ENCODE results near the gene MACROD1. TPM values are rescaled to one million over a fixed set of nuclear protein-coding genes. Genes with fewer than 3 reads are reported as not detected.

MACROD1 gene
- total RNA-seq, 8 experiments from 2014 or later: 10.2 to 47.7 (median 16.6) TPM

GRCh38 chr11:64122411-64123410, 43.2 kb downstream of the MACROD1 start:
- peak in 5 of 8 experiments; percentile 20 to 39 (median 34) for ATAC-seq (replicated peaks in 6 of 8)
- in situ Hi-C loops (cut with MboI; ENCODE audit: low pct_unique_long_range_greater_than_20kb in 2 of 9, low sequenced_read_pairs in 9 of 9, unreplicated experiment in 9 of 9): no loop called here
- peak overlapping the region; percentile 42 to 43 for H3K27ac ChIP-seq
- H3K4me1 ChIP-seq (replicated peaks in 1 of 2): peaks cover 50 to 65% of the 10 kb centered on the region in 2 donors
- WGBS, 10 experiments: 40 to 100% (median 95%) methylated on average over 1 to 17 of the region's 28 CpGs; no CpG with 5 or more reads in 4 of the 10 experiments
- no peak overlapping the region for H3K4me3 ChIP-seq

- Histone ChIP-seq H3K4me3 (no peak overlapping the region), H3K27ac (peak overlapping the region; percentile 42 to 43), H3K4me1 (replicated peaks in 1 of 2) (peaks cover 50 to 57% of the 10 kb centered on the region in 2 donors)
- in situ Hi-C loops (cut with MboI; ENCODE audit: low pct_unique_long_range_greater_than_20kb in 2 of 9, low sequenced_read_pairs in 9 of 9, unreplicated experiment in 9 of 9): no loop called here
- 0 to 100% (median 41%) methylated on average over 1 to 6 of the region's 19 CpGs for WGBS, 10 experiments
- peak; percentile 13 to 71 (median 56) for ATAC-seq (replicated peaks in 6 of 8)
These were observed 44.1 kb downstream of the MACROD1 start for GRCh38 chr11:64121663-64122410.

GRCh38 chr11:64120951-64121569, 44.9 kb downstream of the MACROD1 start:
- 33 to 67% (median 51%) methylated on average over 1 to 4 of the region's 13 CpGs; no CpG with 5 or more reads in 6 of the 10 experiments for WGBS, 10 experiments
- peaks cover 48 to 50% of the 10 kb centered on the region in 2 donors for H3K4me1 ChIP-seq (replicated peaks in 1 of 2)
- in situ Hi-C loops (cut with MboI; ENCODE audit: low pct_unique_long_range_greater_than_20kb in 2 of 9, low sequenced_read_pairs in 9 of 9, unreplicated experiment in 9 of 9): no loop called here
- H3K27ac ChIP-seq: peak overlapping the region in 1 of 2 donors; percentile 29
- H3K4me3 ChIP-seq: no peak overlapping the region
- peak; percentile 73 to 83 (median 78) for ATAC-seq (replicated peaks in 6 of 8)

- H3K27ac ChIP-seq: peak overlapping the region in 1 of 2 donors; percentile 78
- in situ Hi-C loops (cut with MboI; ENCODE audit: low pct_unique_long_range_greater_than_20kb in 2 of 9, low sequenced_read_pairs in 9 of 9, unreplicated experiment in 9 of 9): no loop called here
- H3K4me1 ChIP-seq (replicated peaks in 1 of 2): peaks cover 54% of the 10 kb centered on the region in 2 donors
- ATAC-seq (replicated peaks in 6 of 8): peak in 5 of 8 experiments; percentile 42 to 62 (median 60)
- 46 to 100% (median 86%) methylated on average over 1 to 12 of the region's 18 CpGs for WGBS, 10 experiments
- H3K4me3 ChIP-seq: no peak overlapping the region
These were observed 46.2 kb downstream of the MACROD1 start for GRCh38 chr11:64119700-64120099.

GRCh38 chr11:64118876-64119665, 46.8 kb downstream of the MACROD1 start:
- in situ Hi-C loops (cut with MboI; ENCODE audit: low pct_unique_long_range_greater_than_20kb in 2 of 9, low sequenced_read_pairs in 9 of 9, unreplicated experiment in 9 of 9): no loop called here
- 20 to 100% (median 69%) methylated on average over 1 to 15 of the region's 19 CpGs for WGBS, 10 experiments
- peak overlapping the region in 1 of 2 donors; percentile 78 for H3K27ac ChIP-seq
- ATAC-seq (replicated peaks in 6 of 8): peak in 4 of 8 experiments; percentile 1 to 6 (median 2)
- no peak overlapping the region for H3K4me3 ChIP-seq
- H3K4me1 ChIP-seq (replicated peaks in 1 of 2): peaks cover 54% of the 10 kb centered on the region in 2 donors

- WGBS, 10 experiments: 83 to 100% (median 88%) methylated on average over 2 to 13 of the region's 32 CpGs; no CpG with 5 or more reads in 5 of the 10 experiments
- in situ Hi-C loops (cut with MboI; ENCODE audit: low pct_unique_long_range_greater_than_20kb in 2 of 9, low sequenced_read_pairs in 9 of 9, unreplicated experiment in 9 of 9): no loop called here
These were observed 48.0 kb downstream of the MACROD1 start for GRCh38 chr11:64117763-64118459.

GRCh38 chr11:64115531-64116522, 50.1 kb downstream of the MACROD1 start:
- no peak overlapping the region for H3K27ac ChIP-seq
- in situ Hi-C loops (cut with MboI; ENCODE audit: low pct_unique_long_range_greater_than_20kb in 2 of 9, low sequenced_read_pairs in 9 of 9, unreplicated experiment in 9 of 9): no loop called here
- no peak overlapping the region for H3K4me3 ChIP-seq
- H3K4me1 ChIP-seq (replicated peaks in 1 of 2): peaks cover 44% of the 10 kb centered on the region in 2 donors
- 40 to 95% (median 85%) methylated on average over 2 to 15 of the region's 47 CpGs; no CpG with 5 or more reads in 1 of the 10 experiments for WGBS, 10 experiments
- no peak for ATAC-seq (replicated peaks in 6 of 8)

More at GRCh38 chr11:64117763-64118459, 48.0 kb downstream of the MACROD1 start:
- Histone ChIP-seq H3K4me3 (no peak overlapping the region), H3K4me1 (replicated peaks in 1 of 2) (peaks cover 51% of the 10 kb centered on the region in 2 donors), H3K27ac (no peak overlapping the region)
- no peak for ATAC-seq (replicated peaks in 6 of 8)

GRCh38 chr11:64114231-64114630, 51.7 kb downstream of the MACROD1 start:
- no peak overlapping the region for H3K4me3 ChIP-seq
- in situ Hi-C loops (cut with MboI; ENCODE audit: low pct_unique_long_range_greater_than_20kb in 2 of 9, low sequenced_read_pairs in 9 of 9, unreplicated experiment in 9 of 9): no loop called here
- no peak overlapping the region for H3K27ac ChIP-seq
- peaks cover 44 to 45% of the 10 kb centered on the region in 2 donors for H3K4me1 ChIP-seq (replicated peaks in 1 of 2)
- 90 to 100% (median 100%) methylated on average over 1 to 2 of the region's 2 CpGs; no CpG with 5 or more reads in 5 of the 10 experiments for WGBS, 10 experiments
- no peak for ATAC-seq (replicated peaks in 6 of 8)

- in situ Hi-C loops (cut with MboI; ENCODE audit: low pct_unique_long_range_greater_than_20kb in 2 of 9, low sequenced_read_pairs in 9 of 9, unreplicated experiment in 9 of 9): no loop called here
These were observed 52.5 kb downstream of the MACROD1 start for GRCh38 chr11:64113462-64113780.

GRCh38 chr11:64112771-64113461, 53.0 kb downstream of the MACROD1 start:
- in situ Hi-C loops (cut with MboI; ENCODE audit: low pct_unique_long_range_greater_than_20kb in 2 of 9, low sequenced_read_pairs in 9 of 9, unreplicated experiment in 9 of 9): no loop called here
- 50 to 64% (median 61%) methylated on average over 2 to 3 of the region's 3 CpGs; no CpG with 5 or more reads in 6 of the 10 experiments for WGBS, 10 experiments
- H3K27ac ChIP-seq: no peak overlapping the region
- H3K4me1 ChIP-seq (replicated peaks in 1 of 2): peaks cover 37 to 41% of the 10 kb centered on the region in 2 donors
- no peak for ATAC-seq (replicated peaks in 6 of 8)
- H3K4me3 ChIP-seq: no peak overlapping the region

More at GRCh38 chr11:64113462-64113780, 52.5 kb downstream of the MACROD1 start:
- ATAC-seq (replicated peaks in 6 of 8): no peak
- WGBS, 10 experiments: 57 to 100% (median 94%) methylated on average over 1 to 2 of the region's 2 CpGs; no CpG with 5 or more reads in 1 of the 10 experiments
- H3K4me1 ChIP-seq (replicated peaks in 1 of 2): peaks cover 38 to 43% of the 10 kb centered on the region in 2 donors
- H3K27ac ChIP-seq: no peak overlapping the region
- H3K4me3 ChIP-seq: no peak overlapping the region
